ENCODE results near the gene VPS11.

DNA sequence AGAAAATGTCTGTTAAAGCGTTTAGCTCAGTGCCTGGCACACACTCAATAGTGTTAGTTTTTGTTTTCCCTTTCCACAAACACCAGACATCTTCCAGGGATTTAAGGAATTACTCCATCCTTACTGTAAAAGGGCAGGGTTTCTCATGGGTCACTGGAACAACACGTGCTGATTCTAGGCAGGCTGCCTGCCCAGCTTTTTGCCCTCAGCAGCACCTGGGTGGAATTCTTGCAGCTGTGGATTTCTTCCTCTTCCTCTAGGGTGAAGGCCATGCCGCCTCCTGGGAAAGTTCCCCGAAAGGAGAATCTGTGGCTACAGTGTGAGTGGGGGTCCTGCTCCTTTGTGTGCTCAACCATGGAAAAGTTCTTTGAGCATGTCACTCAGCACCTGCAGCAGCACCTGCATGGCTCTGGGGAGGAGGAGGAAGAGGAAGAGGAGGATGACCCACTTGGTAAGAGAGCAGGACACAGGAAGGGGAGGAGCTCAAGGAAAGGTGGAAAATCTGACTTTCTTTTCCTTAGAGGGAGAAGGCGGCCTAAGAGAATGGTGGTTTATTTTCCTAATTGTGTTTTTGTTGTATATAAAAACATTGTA lies 59.2 kb downstream of the VPS11 start:
- TF ChIP-seq CTCF (IDR thresholded peaks at IDR 0.05; ENCODE audit: low read depth, low read length) (no peak), EZH2phosphoT487 (IDR thresholded peaks at IDR 0.05; ENCODE audit: low read depth) (no peak)

Data from OCI-LY3 (cell line).